H1 (cell line): ENCODE data around the gene C2orf92. TPM values are rescaled to one million over a fixed set of nuclear protein-coding genes. Genes with fewer than 3 reads are reported as not detected.

ENCODE experiments used
- CTCF ChIA-PET: fragments of 300-600 bp; sonication (Branson Sonifier 250); formaldehyde crosslinking; loops from one replicate; lab custom pipeline; 2021; ENCODE audit not compliant: partially characterized antibody; lab: Charles Lee
- POLR2A ChIA-PET: fragments of 300-600 bp; sonication (Branson Sonifier 250); formaldehyde crosslinking; loops from one replicate; lab custom pipeline; 2021; ENCODE audit warnings: inconsistent platforms; ENCODE audit not compliant: partially characterized antibody; lab: Charles Lee
- DNase-seq, 2 experiments: peaks; one replicate each; pipeline versions ENCODE4 v3.0.0 to v3.0.0-alpha.2; 2010 to 2022; ENCODE audit warnings: low spot score in 2 of 2, low read depth in 1 of 2, mixed read lengths in 1 of 2
- FAIRE-seq: peaks from 2 replicates; lab custom pipeline; 2011; peaks lifted over from hg19 to GRCh38; lab: Jason Lieb, UNC
- H2AFZ ChIP-seq: 2 replicates; pipeline ENCODE4 v1.8.1; 2012; ENCODE audit warnings: low read length, inconsistent platforms
- H2AK5ac ChIP-seq: 2 replicates; pipeline ENCODE4 v1.6.1; 2013; ENCODE audit warnings: low read depth, low read length
- H2BK120ac ChIP-seq: replicated peaks from 2 replicates; pipeline ENCODE3; 2013; ENCODE audit warnings: low read depth, low read length, inconsistent platforms
- H2BK12ac ChIP-seq: 2 replicates; pipeline ENCODE4 v1.6.1; 2013; ENCODE audit warnings: low read depth, low read length
- H2BK15ac ChIP-seq: 2 replicates; pipeline ENCODE4 v1.6.1; 2013; ENCODE audit warnings: low read length
- H2BK20ac ChIP-seq: 2 replicates; pipeline ENCODE4 v1.6.1; 2013; ENCODE audit warnings: low read length
- H2BK5ac ChIP-seq: 2 replicates; pipeline ENCODE4 v1.6.1; 2013; ENCODE audit warnings: low read depth, low read length
- H3K14ac ChIP-seq: 2 replicates; pipeline ENCODE4 v1.6.1; 2013; ENCODE audit warnings: inconsistent platforms; ENCODE audit not compliant: insufficient read length
- H3K18ac ChIP-seq: 2 replicates; pipeline ENCODE4 v1.6.1; 2013; ENCODE audit warnings: low read length; ENCODE audit errors: extremely low read depth
- H3K23ac ChIP-seq: 2 replicates; pipeline ENCODE4 v1.6.1; 2013; ENCODE audit warnings: inconsistent platforms; ENCODE audit not compliant: insufficient read length
- H3K23me2 ChIP-seq: 2 replicates; pipeline ENCODE4 v1.6.1; 2013; ENCODE audit warnings: low read depth, low read length
- H3K27ac ChIP-seq: 2 replicates; pipeline ENCODE4 v1.6.1; 2011; ENCODE audit warnings: low read depth, low read length, inconsistent platforms
- H3K27me3 ChIP-seq, 4 experiments: replicated peaks in 1 of 4; 1 replicate in 1 of 4; 2 replicates in 3 of 4; pipeline versions ENCODE4 v1.6.1 to v1.8.1; 2011 to 2013; ENCODE audit warnings: low read length in 3 of 4, mild to moderate bottlenecking in 3 of 4, inconsistent platforms in 2 of 4, mixed read lengths in 2 of 4, moderate library complexity in 1 of 4; ENCODE audit not compliant: control insufficient read depth in 3 of 4, insufficient read depth in 3 of 4; ENCODE audit errors: extremely low read depth in 1 of 4
- H3K36me3 ChIP-seq, 4 experiments: 2 replicates each; pipeline versions ENCODE4 v1.6.1 to v1.8.1; 2011 to 2013; ENCODE audit warnings: mild to moderate bottlenecking in 4 of 4, low read length in 3 of 4, moderate library complexity in 2 of 4, control low read depth in 1 of 4, inconsistent platforms in 1 of 4; ENCODE audit not compliant: insufficient read depth in 4 of 4, control insufficient read depth in 2 of 4
- H3K4ac ChIP-seq: replicated peaks from 2 replicates; pipeline ENCODE3; 2013; ENCODE audit warnings: low read length, low read depth, mixed read lengths, inconsistent platforms; ENCODE audit not compliant: insufficient read length
- H3K4me1 ChIP-seq, 4 experiments: replicated peaks in 1 of 4; 1 replicate in 1 of 4; 2 replicates in 3 of 4; pipeline versions ENCODE4 v1.6.1 to v1.8.1; 2011 to 2013; ENCODE audit warnings: low read length in 3 of 4, inconsistent platforms in 2 of 4, mixed read lengths in 1 of 4; ENCODE audit not compliant: insufficient read depth in 4 of 4, control insufficient read depth in 3 of 4
- H3K4me2 ChIP-seq, 2 experiments: 2 replicates each; pipeline versions ENCODE4 v1.6.1 to v1.8.1; 2011 to 2013; ENCODE audit warnings: low read depth in 2 of 2, low read length in 2 of 2, control low read depth in 1 of 2, inconsistent platforms in 1 of 2, mild to moderate bottlenecking in 1 of 2; ENCODE audit not compliant: insufficient read depth in 1 of 2
- H3K4me3 ChIP-seq, 4 experiments: fragments of 200-600, 300-600 bp in 1 of 4; sonication (generic), shearing (Covaris generic), sonication (Bioruptor Twin) in 1 of 4; 2 replicates each; pipeline versions ENCODE4 v1.5.1 to v1.8.1; 2011 to 2016; ENCODE audit warnings: low read length in 4 of 4, low read depth in 3 of 4, control low read depth in 2 of 4, inconsistent platforms in 2 of 4, mild to moderate bottlenecking in 2 of 4, mixed read lengths in 1 of 4, moderate library complexity in 1 of 4; ENCODE audit not compliant: insufficient read depth in 2 of 4; ENCODE audit errors: extremely low read depth in 1 of 4
- H3K56ac ChIP-seq: replicated peaks from 2 replicates; pipeline ENCODE3; 2013; ENCODE audit warnings: low read depth, mild to moderate bottlenecking, mixed read lengths, low read length, inconsistent platforms; ENCODE audit not compliant: insufficient read length
- H3K79me1 ChIP-seq: 2 replicates; pipeline ENCODE4 v1.6.1; 2013; ENCODE audit warnings: low read depth, low read length, control low read depth
- H3K79me2 ChIP-seq, 2 experiments: 2 replicates each; pipeline versions ENCODE4 v1.6.1 to v1.8.1; 2012 to 2013; ENCODE audit warnings: low read length in 2 of 2, mild to moderate bottlenecking in 2 of 2, inconsistent platforms in 1 of 2; ENCODE audit not compliant: insufficient read depth in 2 of 2, control insufficient read depth in 1 of 2
- H3K9ac ChIP-seq, 4 experiments: replicated peaks in 1 of 4; 1 replicate in 1 of 4; 2 replicates in 3 of 4; pipeline versions ENCODE4 v1.6.1 to v1.8.1; 2011 to 2013; ENCODE audit warnings: low read depth in 3 of 4, low read length in 3 of 4, control low read depth in 2 of 4, mild to moderate bottlenecking in 2 of 4, moderate library complexity in 2 of 4, inconsistent platforms in 1 of 4; ENCODE audit errors: extremely low read depth in 1 of 4
- H3K9me3 ChIP-seq, 2 experiments: 2 replicates each; pipeline versions ENCODE4 v1.6.1 to v1.8.1; 2012 to 2013; ENCODE audit warnings: mild to moderate bottlenecking in 2 of 2, moderate library complexity in 2 of 2, control low read depth in 1 of 2, inconsistent platforms in 1 of 2, low read depth in 1 of 2, low read length in 1 of 2, mixed read lengths in 1 of 2; ENCODE audit not compliant: insufficient read depth in 2 of 2
- H4K20me1 ChIP-seq, 2 experiments: replicated peaks in 1 of 2; 2 replicates each; pipeline versions ENCODE3 to v1.8.1; 2011 to 2013; ENCODE audit warnings: inconsistent platforms in 2 of 2, low read length in 2 of 2, mild to moderate bottlenecking in 1 of 2; ENCODE audit not compliant: insufficient read depth in 2 of 2, control insufficient read depth in 1 of 2
- H4K5ac ChIP-seq: 2 replicates; pipeline ENCODE4 v1.6.1; 2013; ENCODE audit warnings: low read length, low read depth, mixed read lengths, inconsistent platforms; ENCODE audit not compliant: insufficient read length
- H4K8ac ChIP-seq: 2 replicates; pipeline ENCODE4 v1.8.0; 2013; ENCODE audit warnings: mild to moderate bottlenecking, moderate library complexity, low read length, inconsistent platforms; ENCODE audit not compliant: insufficient read depth; ENCODE audit errors: extremely low read depth
- H4K91ac ChIP-seq: replicated peaks from 2 replicates; pipeline ENCODE3; 2013; ENCODE audit warnings: low read length, mixed read lengths, inconsistent platforms; ENCODE audit not compliant: insufficient read length
- CHD2 ChIP-seq: IDR thresholded peaks from 2 replicates; pipeline ENCODE4 v1.6.1; 2012; ENCODE audit warnings: low read length, improper control_type of control experiment
- CTCF ChIP-seq, 3 experiments: IDR thresholded peaks; 1 replicate in 2 of 3; 2 replicates in 1 of 3; pipeline versions ENCODE4 v1.5.1 to v1.6.1; 2011; ENCODE audit warnings: low read length in 3 of 3, mild to moderate bottlenecking in 3 of 3, inconsistent platforms in 2 of 3, low read depth in 1 of 3, moderate library complexity in 1 of 3; ENCODE audit not compliant: insufficient read depth in 1 of 3; ENCODE audit errors: control extremely low read depth in 1 of 3
- EZH2 ChIP-seq: fragments of 200-600 bp; sonication (generic); IDR thresholded peaks from 2 replicates; pipeline ENCODE4 v1.7.1; 2012; ENCODE audit warnings: low read depth, mild to moderate bottlenecking, moderate library complexity, low read length, inconsistent platforms; ENCODE audit not compliant: severe bottlenecking
- GABPA ChIP-seq: IDR thresholded peaks from 2 replicates; pipeline ENCODE4 v1.6.1; 2011; ENCODE audit warnings: mild to moderate bottlenecking, low read length, moderate library complexity, borderline replicate concordance; ENCODE audit not compliant: insufficient read depth
- GTF2F1 ChIP-seq: IDR thresholded peaks from 2 replicates; pipeline ENCODE4 v1.6.1; 2012; ENCODE audit warnings: low read depth, low read length, improper control_type of control experiment, borderline replicate concordance
- POU5F1 ChIP-seq: IDR thresholded peaks from 2 replicates; pipeline ENCODE4 v1.6.1; 2011; ENCODE audit warnings: low read depth, mild to moderate bottlenecking, low read length, moderate library complexity
- RAD21 ChIP-seq, 2 experiments: IDR thresholded peaks in 1 of 2; conservative IDR thresholded peaks in 1 of 2; 2 replicates each; pipeline ENCODE4 v1.6.1; 2011; ENCODE audit warnings: low read depth in 2 of 2, low read length in 2 of 2, improper control_type of control experiment in 1 of 2, inconsistent platforms in 1 of 2, mild to moderate bottlenecking in 1 of 2, moderate library complexity in 1 of 2
- RNF2 ChIP-seq: fragments of 200-900, 300-1000 bp; sonication (generic); IDR thresholded peaks from 2 replicates; pipeline ENCODE4 v1.7.1; 2016; ENCODE audit warnings: borderline replicate concordance, low read depth, mild to moderate bottlenecking, antibody characterized with exemption, low read length; ENCODE audit not compliant: poor library complexity, severe bottlenecking; ENCODE audit errors: missing control alignments
- TAF1 ChIP-seq: IDR thresholded peaks from 2 replicates; pipeline ENCODE4 v1.6.1; 2011; ENCODE audit warnings: mild to moderate bottlenecking, low read depth, low read length
- WGBS, 2 experiments: shearing (Covaris generic) in 1 of 2; methylation state at CpG; one replicate each; pipeline versions ENCODE4 v1.1.6 to v1.1.7; 2013 to 2015; ENCODE audit warnings: low lambda C conversion rate in 2 of 2, mixed read lengths in 2 of 2, inconsistent platforms in 1 of 2, low coverage in 1 of 2, missing lambda C conversion rate in 1 of 2; ENCODE audit not compliant: insufficient replicate concordance in 2 of 2, insufficient coverage in 1 of 2, insufficient read length in 1 of 2; ENCODE audit errors: extremely low coverage in 1 of 2, missing lambda C conversion rate in 1 of 2; 5-methylcytosine and 5-hydroxymethylcytosine counted together
- polyA plus RNA-seq, 7 experiments: library from polyadenylated mRNA; depleted of rRNA in 3 of 7; stranded (reverse) in 5 of 7; unstranded in 2 of 7; fragments of >200 nt in 5 of 7; fragments of 200-250 nt in 2 of 7; gene quantifications; 1 replicate in 5 of 7; 2 replicates in 1 of 7; 4 replicates in 1 of 7; pipeline versions ENCODE4 v1.2.1 to v1.2.3, GENCODE V29; 2011 to 2013; ENCODE audit warnings: missing spikeins in 2 of 7, mixed read lengths in 2 of 7
- total RNA-seq: library from RNA; stranded (reverse); fragmentation: NEBNext Ultra II Directional; extraction: Animal tissue kit (Norgen Biotek cat#: 25700); gene quantifications from 2 replicates; pipeline ENCODE4 v1.2.1, GENCODE V29; 2021

C2orf92 gene
- total and polyA plus RNA-seq, 2 of the 8 experiments (the other 6 are each of a cell fraction or from before 2014, with no cell fraction given) = 2.3 to 3.7 TPM

GRCh38 chr2:97658691-97659157 lies 10.8 kb upstream of the C2orf92 start:
- peaks cover 8% of the 10 kb centered on the region for H3K79me1 ChIP-seq
- H3K4ac ChIP-seq = no peak overlapping the region
- no peak overlapping the region for H3K18ac ChIP-seq
- no peak for DNase-seq
- H4K20me1 ChIP-seq = peaks cover 0 to 13% of the 10 kb centered on the region in 2 experiments
- peaks cover 3 to 24% (median 7%) of the 10 kb centered on the region in 4 experiments; a peak in 5 of 8 replicates for H3K36me3 ChIP-seq
- FAIRE-seq = no peak
- no peak overlapping the region for H3K4me3 ChIP-seq
- no peaks in the 10 kb centered on the region for H3K27me3 ChIP-seq
- H3K4me1 ChIP-seq = peaks cover 0 to 9% (median 7%) of the 10 kb centered on the region in 4 experiments; a peak in 3 of 7 replicates
- no peak overlapping the region for H2BK15ac ChIP-seq
- no peak overlapping the region for H3K27ac ChIP-seq
- no peak overlapping the region for H3K4me2 ChIP-seq
- H2AK5ac ChIP-seq = no peak overlapping the region
- H4K5ac ChIP-seq = no peak overlapping the region
- H2AFZ ChIP-seq = no peak overlapping the region
- no peak overlapping the region for H2BK20ac ChIP-seq
- TF ChIP-seq POU5F1 (no peak), GABPA (no peak), CTCF (IDR thresholded peaks at IDR 0.05; ENCODE audit: control extremely low read depth in 1 of 3, insufficient read depth in 1 of 3, low read depth in 1 of 3, low read length in 3 of 3) (no peak), RNF2 (no peak), GTF2F1 (no peak), CHD2 (no peak), EZH2 (no peak), TAF1 (no peak), RAD21 (IDR thresholded peaks at IDR 0.05 in 1 of 2, conservative IDR thresholded peaks at IDR 0.05 in 1 of 2; ENCODE audit: low read depth in 2 of 2, low read length in 2 of 2) (no peak)
- ChIA-PET CTCF (interaction anchor here (8.2 kb wide), 1 partner anchor 40 kb away, joined by 132 read pairs; no protein-coding TSS in a partner anchor), POLR2A (interaction anchor here (7.1 kb wide), 1 partner anchor 14 kb away, joined by 71 read pairs; the partner anchor contains the start of gene COX5B)
- no peak overlapping the region for H3K9ac ChIP-seq
- H3K56ac ChIP-seq = no peak overlapping the region
- no peak overlapping the region for H2BK5ac ChIP-seq
- WGBS, 2 experiments = 86% methylated on average over 13 of the region's 13 CpGs; no CpG with 5 or more reads in 1 of the 2 experiments
- no peak overlapping the region for H4K91ac ChIP-seq
- no peak overlapping the region for H3K14ac ChIP-seq
- H2BK120ac ChIP-seq = no peak overlapping the region
- H3K23ac ChIP-seq = no peak overlapping the region
- peaks cover 7% of the 10 kb centered on the region for H3K23me2 ChIP-seq
- H3K9me3 ChIP-seq = 0 out of 4 replicates have a peak, but pooled peaks cover 0 to 2% of the 10 kb centered on the region in 2 experiments
- H3K79me2 ChIP-seq = peaks cover 0 to 25% of the 10 kb centered on the region in 2 experiments; a peak in 2 of 4 replicates
- no peak overlapping the region for H2BK12ac ChIP-seq
- no peak overlapping the region for H4K8ac ChIP-seq
